Transverse colon (tissue), 4 donors: Measurements from ENCODE around the gene UNC93A. TPM values are rescaled to one million over a fixed set of nuclear protein-coding genes. Genes with fewer than 3 reads are reported as not detected.
"Not testable (repeated sequence)": the region's sequence is repeated elsewhere in the genome, so short reads cannot be mapped to it uniquely, and the experiment has no call there.

Experiments used
- DNase-seq: peaks from one replicate; pipeline ENCODE4 v3.0.0-alpha.2; 2019
- H3K27ac ChIP-seq, 4 donors: fragments of 200-600 bp; sonication (generic); 2 replicates each; pipeline ENCODE4 v1.5.1; 2016 to 2018; ENCODE audit warnings: inconsistent platforms in 4 of 4
- H3K27me3 ChIP-seq: fragments of 200-600 bp; sonication (generic); 2 replicates; pipeline ENCODE4 v1.5.1; 2017; ENCODE audit warnings: inconsistent platforms
- H3K36me3 ChIP-seq, 4 donors: fragments of 200-600 bp; sonication (generic); 2 replicates each; pipeline ENCODE4 v1.5.1; 2017 to 2019; ENCODE audit warnings: inconsistent platforms in 4 of 4
- H3K4me1 ChIP-seq, 4 donors: fragments of 200-600 bp; sonication (generic); 2 replicates each; pipeline ENCODE4 v1.5.1; 2017 to 2020; ENCODE audit warnings: inconsistent platforms in 4 of 4
- H3K4me3 ChIP-seq, 4 donors: fragments of 200-600 bp; sonication (generic); 1 replicate in 1 of 4; 2 replicates in 3 of 4; pipeline versions ENCODE4 v1.5.1 to v1.6.1; 2017 to 2019; ENCODE audit warnings: inconsistent platforms in 4 of 4
- H3K9me3 ChIP-seq, 2 donors: fragments of 200-600 bp; sonication (generic); 2 replicates each; pipeline ENCODE4 v1.5.1; 2017 to 2019; ENCODE audit warnings: inconsistent platforms in 2 of 2
- CTCF ChIP-seq, 5 experiments: fragments of 200-600 bp in 3 of 5; fragments of 450-650 bp in 2 of 5; sonication (generic) in 3 of 5; IDR thresholded peaks; 1 replicate in 2 of 5; 2 replicates in 3 of 5; pipeline ENCODE4 v1.5.1; 2016 to 2017; ENCODE audit warnings: antibody characterized with exemption in 5 of 5, inconsistent platforms in 3 of 5, mild to moderate bottlenecking in 2 of 5, moderate library complexity in 1 of 5
- EP300 ChIP-seq: sonication (generic); formaldehyde crosslinking; IDR thresholded peaks from one replicate; pipeline ENCODE4 v1.6.1; 2017; ENCODE audit warnings: antibody characterized with exemption, low read depth
- POLR2A ChIP-seq: fragments of 450-650 bp; IDR thresholded peaks from one replicate; pipeline ENCODE4 v1.6.1; 2016; ENCODE audit warnings: antibody characterized with exemption, mild to moderate bottlenecking, moderate library complexity
- POLR2AphosphoS5 ChIP-seq, 3 donors: sonication (generic); formaldehyde crosslinking; IDR thresholded peaks; one replicate each; pipeline ENCODE4 v1.6.1; 2016; ENCODE audit warnings: antibody characterized with exemption in 3 of 3
- WGBS, 2 donors: methylation state at CpG; one replicate each; pipeline ENCODE4 v1.1.5; 2018; ENCODE audit warnings: low coverage in 1 of 2; 5-methylcytosine and 5-hydroxymethylcytosine counted together
- in situ Hi-C, 4 donors: fragments of 200-750 bp; cut with MboI; loops; one replicate each; pipeline versions ENCODE4 v1.15.0 to v1.15.1; 2017; ENCODE audit warnings: low sequenced_read_pairs in 3 of 4, low pct_ligation_motif_present in 1 of 4, low pct_unique_long_range_greater_than_20kb in 1 of 4
- intact Hi-C: fragments of 100-400 bp; cut with DNase I; formaldehyde crosslinking; loops from one replicate; pipeline ENCODE4 v1.15.1; 2023; ENCODE audit warnings: low total_unique reads
- total RNA-seq, 4 donors: library from RNA; depleted of rRNA; stranded (reverse); fragments of >200 nt; gene quantifications; one replicate each; pipeline ENCODE4 v1.1.0, GENCODE V29; 2016

The UNC93A gene
- total RNA-seq, 4 donors from 2014 or later: not detected

GRCh38 chr6:167306401-167306998 lies 15.4 kb downstream of the UNC93A start:
- intact Hi-C loops (loop anchor here (5.0 to 10.0 kb wide), 2 partner anchors 822 to 1034 kb away; no protein-coding TSS in a partner anchor), in situ Hi-C loops (no loop called here)
- H3K9me3 ChIP-seq: no peaks in the 10 kb centered on the region
- no peak for DNase-seq
- no peaks in the 10 kb centered on the region for H3K36me3 ChIP-seq
- WGBS, 2 donors: 91 to 100% methylated on average over 2 to 15 of the region's 15 CpGs
- no peak for TF ChIP-seq EP300
- TF ChIP-seq POLR2AphosphoS5 (IDR thresholded peaks at IDR 0.05): no peak
- TF ChIP-seq CTCF (IDR thresholded peaks at IDR 0.05): no peak
- no peak for TF ChIP-seq POLR2A
- H3K27me3 ChIP-seq: no peaks in the 10 kb centered on the region
- no peaks in the 10 kb centered on the region for H3K4me1 ChIP-seq
- no peak overlapping the region for H3K4me3 ChIP-seq
- H3K27ac ChIP-seq: no peak overlapping the region

DNA sequence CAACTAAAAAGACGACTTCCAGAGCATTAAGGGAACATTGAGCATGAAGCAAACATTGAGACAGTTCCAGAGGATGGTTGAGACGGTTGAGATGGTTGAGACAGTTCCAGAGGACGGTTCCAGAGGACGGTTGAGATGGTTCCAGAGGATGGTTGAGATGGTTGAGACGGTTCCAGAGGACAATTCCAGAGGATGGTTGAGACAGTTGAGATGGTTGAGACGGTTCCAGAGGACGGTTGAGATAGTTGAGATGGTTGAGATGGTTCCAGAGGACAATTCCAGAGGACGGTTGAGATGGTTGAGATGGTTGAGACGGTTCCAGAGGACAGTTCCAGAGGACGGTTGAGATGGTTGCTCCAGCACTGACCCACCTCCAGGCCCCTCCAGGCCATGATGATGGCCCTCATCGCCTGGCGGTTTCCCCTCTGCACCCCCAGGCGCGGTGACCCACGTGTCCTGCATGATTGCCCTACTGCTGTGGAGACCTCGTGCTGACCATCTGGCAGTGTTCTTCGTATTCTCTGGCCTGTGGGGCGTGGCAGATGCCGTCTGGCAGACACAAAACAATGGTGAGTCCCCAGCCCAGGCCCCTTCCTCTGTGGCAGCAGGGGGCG lies 16.3 kb downstream of the UNC93A start:
- no peak overlapping the region for H3K4me3 ChIP-seq
- H3K4me1 ChIP-seq: no peaks in the 10 kb centered on the region
- TF ChIP-seq EP300 (no peak), POLR2A (no peak), POLR2AphosphoS5 (IDR thresholded peaks at IDR 0.05) (no peak), CTCF (IDR thresholded peaks at IDR 0.05) (no peak)
- no peaks in the 10 kb centered on the region for H3K36me3 ChIP-seq
- in situ Hi-C loops (no loop called here), intact Hi-C loops (loop anchor here (5.0 to 10.0 kb wide), 2 partner anchors 823 to 1035 kb away; no protein-coding TSS in a partner anchor)
- H3K9me3 ChIP-seq: no peaks in the 10 kb centered on the region
- no peak for DNase-seq
- H3K27ac ChIP-seq: no peak overlapping the region
- 73 to 85% methylated on average over 12 to 20 of the region's 20 CpGs for WGBS, 2 donors
- H3K27me3 ChIP-seq: no peaks in the 10 kb centered on the region

GRCh38 chr6:167308207-167308606 lies 17.1 kb downstream of the UNC93A start:
- Histone ChIP-seq H3K9me3 (no peaks in the 10 kb centered on the region), H3K27me3 (no peaks in the 10 kb centered on the region), H3K4me1 (no peaks in the 10 kb centered on the region), H3K4me3 (no peak overlapping the region), H3K36me3 (no peaks in the 10 kb centered on the region), H3K27ac (no peak overlapping the region)
- in situ Hi-C loops: no loop called here
- WGBS, 2 donors: 88% methylated on average over 4 of the region's 5 CpGs; no CpG with 5 or more reads in 1 of the 2 donors
- intact Hi-C loops: loop anchor here (5.0 to 10.0 kb wide), 2 partner anchors 823 to 1036 kb away; no protein-coding TSS in a partner anchor
- no peak for DNase-seq
- TF ChIP-seq EP300 (no peak), POLR2AphosphoS5 (IDR thresholded peaks at IDR 0.05) (no peak), CTCF (IDR thresholded peaks at IDR 0.05) (no peak), POLR2A (no peak)

- H3K9me3 ChIP-seq, H3K4me3 ChIP-seq, H3K27me3 ChIP-seq, DNase-seq, H3K36me3 ChIP-seq, H3K4me1 ChIP-seq, in situ Hi-C loops, H3K27ac ChIP-seq: not testable (repeated sequence)
- 60 to 76% methylated on average over 2 to 15 of the region's 17 CpGs for WGBS, 2 donors
- intact Hi-C loops: loop anchor here (5.0 to 10.0 kb wide), 2 partner anchors 825 to 1037 kb away; no protein-coding TSS in a partner anchor
Observed at GRCh38 chr6:167309355-167310192, 18.5 kb downstream of the UNC93A start.
